AG04450 (cell line): Measurements from ENCODE around the gene P4HB. TPM values are rescaled to one million over a fixed set of nuclear protein-coding genes. Genes with fewer than 3 reads are reported as not detected.

Experiments
- CTCF ChIA-PET: fragments of 300-600, 350-600 bp; formaldehyde crosslinking; extraction: SDS; loops from one replicate; lab custom pipeline; 2022; ENCODE audit warnings: antibody characterized with exemption, inconsistent platforms; lab: Charles Lee
- POLR2A ChIA-PET: fragments of 350-600 bp; formaldehyde crosslinking; extraction: SDS; loops from one replicate; lab custom pipeline; 2021; ENCODE audit warnings: antibody characterized with exemption, inconsistent platforms; lab: Yijun Ruan, JAX
- DNase-seq: peaks from one replicate; pipeline ENCODE4 v3.0.0-alpha.2; 2011; ENCODE audit warnings: low read depth, low spot score
- H3K27ac ChIP-seq: one replicate; pipeline ENCODE4 v1.5.1; 2012; ENCODE audit warnings: low read depth, low read length, control low read depth
- H3K27me3 ChIP-seq: one replicate; pipeline ENCODE4 v1.6.0; 2012; ENCODE audit warnings: low read length; ENCODE audit not compliant: control insufficient read depth, insufficient read depth
- H3K4me3 ChIP-seq: 2 replicates; pipeline ENCODE4 v1.5.1; 2011; ENCODE audit warnings: mild to moderate bottlenecking, low read depth, low read length, control low read depth
- H3K9me3 ChIP-seq: 2 replicates; pipeline ENCODE4 v1.5.1; 2012; ENCODE audit warnings: low read length; ENCODE audit not compliant: control insufficient read depth, insufficient read depth
- CTCF ChIP-seq: IDR thresholded peaks from 2 replicates; pipeline ENCODE4 v1.5.1; 2011; ENCODE audit warnings: low read depth, low read length, control low read depth, inconsistent platforms
- polyA plus RNA-seq: library from polyadenylated mRNA; depleted of rRNA; stranded (reverse); fragments of >200 nt; gene quantifications from 2 replicates; pipeline ENCODE4 v1.2.3, GENCODE V29; 2011

The P4HB gene
- polyA plus RNA-seq, 1 experiment = 158 TPM

GRCh38 chr17:81860756-81861568 lies 627 bp upstream of the P4HB start:
- POLR2A ChIA-PET = interaction anchor here (0.6 to 1.6 kb wide), 15 partner anchors 9 to 174 kb away, joined by 3 to 11 read pairs (median 4); partner anchors contain the start of genes ALYREF, ANAPC11, MCRIP1 and MRPL12
- no peak for TF ChIP-seq CTCF
- CTCF ChIA-PET = no interaction called here
- H3K9me3 ChIP-seq = no peaks in the 10 kb centered on the region
- H3K4me3 ChIP-seq = peak overlapping the region; percentile 81
- H3K27me3 ChIP-seq = no peaks in the 10 kb centered on the region
- peak overlapping the region; percentile 98 for H3K27ac ChIP-seq
- peak; percentile 100 for DNase-seq

GRCh38 chr17:81858967-81859905 lies 1.1 kb downstream of the P4HB start:
- H3K4me3 ChIP-seq = peak overlapping the region; percentile 95
- peak overlapping the region; percentile 57 for H3K27ac ChIP-seq
- POLR2A ChIA-PET = interaction anchor here (1.0 to 1.3 kb wide), 3 partner anchors 10 to 156 kb away, joined by 3 to 6 read pairs (median 4); partner anchors contain the start of genes MCRIP1 and MRPL12
- DNase-seq = no peak
- no peak for TF ChIP-seq CTCF
- CTCF ChIA-PET = no interaction called here
- H3K27me3 ChIP-seq = no peaks in the 10 kb centered on the region
- H3K9me3 ChIP-seq = no peaks in the 10 kb centered on the region

GRCh38 chr17:81858170-81858966 lies 2.0 kb downstream of the P4HB start:
- no peak for DNase-seq
- no peak overlapping the region for H3K27ac ChIP-seq

More at GRCh38 chr17:81858170-81858966, 2.0 kb downstream of the P4HB start:
- CTCF ChIA-PET = no interaction called here
- no peaks in the 10 kb centered on the region for H3K9me3 ChIP-seq
- POLR2A ChIA-PET = interaction anchor here (0.7 kb wide), 1 partner anchor 11 kb away, joined by 6 read pairs; no protein-coding TSS in a partner anchor
- no peak for TF ChIP-seq CTCF
- H3K4me3 ChIP-seq = peak overlapping the region; percentile 95
- H3K27me3 ChIP-seq = no peaks in the 10 kb centered on the region
